Kidney epithelial cell (primary cell): ENCODE data around the gene VDR. TPM values are rescaled to one million over a fixed set of nuclear protein-coding genes. Genes with fewer than 3 reads are reported as not detected.

ENCODE experiments used
- DNase-seq: peaks from one replicate; pipeline ENCODE4 v3.0.0-alpha.2; 2010; ENCODE audit warnings: low read depth
- H3K27me3 ChIP-seq: 2 replicates; pipeline ENCODE4 v1.6.0; 2011; ENCODE audit warnings: low read length; ENCODE audit not compliant: control insufficient read depth, insufficient read depth
- H3K36me3 ChIP-seq: 2 replicates; pipeline ENCODE4 v1.5.1; 2011; ENCODE audit warnings: low read length; ENCODE audit not compliant: control insufficient read depth, insufficient read depth
- H3K4me3 ChIP-seq: 2 replicates; pipeline ENCODE4 v1.5.1; 2011; ENCODE audit warnings: low read depth, mild to moderate bottlenecking, control low read depth, low read length
- total RNA-seq: library from RNA; depleted of rRNA; stranded (reverse); fragments of >200 nt; gene quantifications from 2 replicates; pipeline ENCODE4 v1.2.3, GENCODE V29; 2015
- TF ChIP-seq, protein P1 (sequence below): IDR thresholded peaks from 2 replicates; pipeline ENCODE4 v1.5.1; 2011; ENCODE audit warnings: mild to moderate bottlenecking, moderate library complexity, low read length, control low read depth, inconsistent platforms; ENCODE audit not compliant: insufficient read depth, poor library complexity, severe bottlenecking

The VDR gene
- total RNA-seq, 1 donor from 2014 or later: 21.9 TPM

DNA sequence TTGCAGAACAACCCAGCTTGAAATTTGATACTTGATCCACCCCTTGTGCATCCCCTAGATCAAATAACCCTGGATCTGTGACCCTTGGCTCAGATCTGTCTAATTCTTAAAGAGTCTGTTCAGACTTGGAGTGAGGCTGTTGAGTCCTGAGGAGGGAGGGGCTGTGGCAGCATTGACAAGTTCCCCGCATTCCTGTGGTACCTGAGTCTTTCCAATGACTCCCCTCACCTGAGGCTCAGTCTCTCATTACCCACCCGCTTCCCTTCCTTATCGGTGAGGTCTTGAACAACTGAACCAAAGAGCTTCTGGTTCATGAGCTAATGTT, 69.0 kb downstream of the VDR start:
- Histone ChIP-seq H3K4me3 (no peak overlapping the region), H3K36me3 (no peaks in the 10 kb centered on the region), H3K27me3 (peaks cover 5% of the 10 kb centered on the region)
- TF ChIP-seq, protein P1, sequence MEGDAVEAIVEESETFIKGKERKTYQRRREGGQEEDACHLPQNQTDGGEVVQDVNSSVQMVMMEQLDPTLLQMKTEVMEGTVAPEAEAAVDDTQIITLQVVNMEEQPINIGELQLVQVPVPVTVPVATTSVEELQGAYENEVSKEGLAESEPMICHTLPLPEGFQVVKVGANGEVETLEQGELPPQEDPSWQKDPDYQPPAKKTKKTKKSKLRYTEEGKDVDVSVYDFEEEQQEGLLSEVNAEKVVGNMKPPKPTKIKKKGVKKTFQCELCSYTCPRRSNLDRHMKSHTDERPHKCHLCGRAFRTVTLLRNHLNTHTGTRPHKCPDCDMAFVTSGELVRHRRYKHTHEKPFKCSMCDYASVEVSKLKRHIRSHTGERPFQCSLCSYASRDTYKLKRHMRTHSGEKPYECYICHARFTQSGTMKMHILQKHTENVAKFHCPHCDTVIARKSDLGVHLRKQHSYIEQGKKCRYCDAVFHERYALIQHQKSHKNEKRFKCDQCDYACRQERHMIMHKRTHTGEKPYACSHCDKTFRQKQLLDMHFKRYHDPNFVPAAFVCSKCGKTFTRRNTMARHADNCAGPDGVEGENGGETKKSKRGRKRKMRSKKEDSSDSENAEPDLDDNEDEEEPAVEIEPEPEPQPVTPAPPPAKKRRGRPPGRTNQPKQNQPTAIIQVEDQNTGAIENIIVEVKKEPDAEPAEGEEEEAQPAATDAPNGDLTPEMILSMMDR: no peak
- no peak for DNase-seq

DNA sequence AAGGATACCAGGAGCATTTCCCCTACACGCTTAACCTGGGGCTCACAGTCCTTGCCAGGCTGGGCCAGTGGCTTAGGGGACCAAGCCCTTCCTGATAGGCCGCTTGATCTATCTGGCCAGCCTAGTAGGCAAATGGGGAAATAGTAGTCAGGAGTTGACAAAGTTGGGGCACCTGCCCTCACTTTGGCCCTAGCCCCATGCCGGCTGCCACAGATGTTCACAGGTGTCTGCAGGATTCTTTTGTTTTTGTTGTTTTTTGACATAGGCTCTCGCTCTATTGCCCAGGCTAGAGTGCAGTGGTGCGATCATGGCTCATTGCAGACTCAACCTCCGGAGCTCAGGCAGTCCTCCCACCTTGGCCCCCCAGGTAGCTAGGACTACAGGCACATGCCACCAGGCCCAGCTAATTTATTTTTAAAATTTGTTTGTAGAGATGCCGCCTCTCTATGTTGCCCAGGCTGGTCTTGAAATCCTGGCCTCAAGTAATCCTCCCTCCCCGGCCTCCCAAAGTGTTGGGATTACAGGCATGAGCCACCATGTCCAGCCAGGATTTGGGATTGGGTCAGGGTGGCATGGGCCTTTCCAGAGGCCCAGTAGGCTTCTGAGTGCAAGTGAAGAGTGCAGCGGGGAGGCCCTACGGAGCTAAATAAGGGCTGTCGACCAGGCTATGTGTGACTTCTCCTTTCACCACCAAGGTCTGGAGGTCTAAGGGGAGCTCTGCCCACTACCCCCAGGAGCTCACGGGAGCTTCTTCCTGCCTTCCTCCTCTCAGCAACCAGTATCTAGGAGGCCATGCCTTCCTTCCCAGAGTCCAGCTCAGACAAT, 69.6 kb downstream of the VDR start:
- H3K4me3 ChIP-seq: no peak overlapping the region
- H3K36me3 ChIP-seq: no peaks in the 10 kb centered on the region
- peaks cover 5% of the 10 kb centered on the region for H3K27me3 ChIP-seq
- DNase-seq: no peak
- TF ChIP-seq, protein P1: no peak

DNA sequence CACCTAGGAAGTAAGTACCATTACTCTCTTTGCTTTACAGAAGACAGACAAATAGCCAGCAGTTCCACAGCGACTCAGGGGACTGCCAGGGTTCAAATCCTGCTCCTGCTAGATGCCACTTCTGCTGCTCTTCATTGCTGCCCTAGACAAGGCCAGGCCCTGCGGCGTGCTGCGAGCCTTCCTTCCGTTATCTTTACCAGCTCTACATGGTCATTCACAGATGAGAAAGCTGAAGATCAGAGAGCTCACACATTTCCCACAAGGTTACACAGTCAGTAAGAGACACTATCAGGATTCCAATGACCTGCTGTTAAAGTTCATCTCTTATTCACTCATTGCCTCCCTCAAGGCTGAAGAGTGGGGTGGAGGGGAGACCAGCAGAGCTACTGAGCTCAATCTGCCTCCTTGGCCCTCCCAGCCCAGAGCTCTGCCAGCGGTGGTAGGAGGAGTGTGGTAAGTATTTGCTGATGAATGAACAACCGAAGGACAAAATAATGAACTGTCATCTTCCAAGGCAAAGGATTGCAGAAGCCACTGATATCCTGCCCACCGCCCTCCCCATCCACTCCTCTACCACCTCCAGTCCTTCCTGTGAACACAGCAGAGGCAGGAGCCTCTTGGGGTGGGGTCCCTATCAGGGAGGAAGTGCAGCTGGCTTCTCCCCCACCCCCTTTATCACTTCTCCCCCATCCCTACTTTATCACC, 70.4 kb downstream of the VDR start:
- H3K27me3 ChIP-seq: peaks cover 3% of the 10 kb centered on the region
- DNase-seq: no peak
- TF ChIP-seq, protein P1: no peak

DNA sequence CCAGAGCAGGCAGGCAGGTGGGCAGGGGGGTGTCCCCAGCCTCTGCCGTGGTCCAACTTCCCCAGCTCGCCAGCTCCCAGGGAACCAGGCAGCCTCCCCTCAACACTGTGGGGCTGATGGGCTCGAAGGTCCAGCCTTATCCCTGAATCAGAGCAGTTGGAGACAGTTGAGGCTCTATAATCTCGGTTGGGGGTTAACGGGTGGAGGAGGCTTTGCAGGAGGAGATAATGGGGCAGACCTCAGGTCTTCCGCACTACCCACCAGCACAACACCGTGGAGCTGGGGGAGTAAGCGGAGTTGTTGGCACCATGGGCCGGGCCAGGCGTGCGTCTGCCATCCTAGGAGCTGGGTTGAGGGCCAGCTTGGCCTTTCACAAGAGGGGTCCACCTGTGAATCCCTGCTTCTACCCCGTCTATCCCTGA, 71.2 kb downstream of the VDR start:
- DNase-seq: no peak
- Histone ChIP-seq H3K27me3 (no peaks in the 10 kb centered on the region), H3K36me3 (no peaks in the 10 kb centered on the region), H3K4me3 (no peak overlapping the region)
- TF ChIP-seq, protein P1: no peak

More for the DNA sequence above, 70.4 kb downstream of the VDR start:
- H3K36me3 ChIP-seq: no peaks in the 10 kb centered on the region
- H3K4me3 ChIP-seq: no peak overlapping the region

DNA sequence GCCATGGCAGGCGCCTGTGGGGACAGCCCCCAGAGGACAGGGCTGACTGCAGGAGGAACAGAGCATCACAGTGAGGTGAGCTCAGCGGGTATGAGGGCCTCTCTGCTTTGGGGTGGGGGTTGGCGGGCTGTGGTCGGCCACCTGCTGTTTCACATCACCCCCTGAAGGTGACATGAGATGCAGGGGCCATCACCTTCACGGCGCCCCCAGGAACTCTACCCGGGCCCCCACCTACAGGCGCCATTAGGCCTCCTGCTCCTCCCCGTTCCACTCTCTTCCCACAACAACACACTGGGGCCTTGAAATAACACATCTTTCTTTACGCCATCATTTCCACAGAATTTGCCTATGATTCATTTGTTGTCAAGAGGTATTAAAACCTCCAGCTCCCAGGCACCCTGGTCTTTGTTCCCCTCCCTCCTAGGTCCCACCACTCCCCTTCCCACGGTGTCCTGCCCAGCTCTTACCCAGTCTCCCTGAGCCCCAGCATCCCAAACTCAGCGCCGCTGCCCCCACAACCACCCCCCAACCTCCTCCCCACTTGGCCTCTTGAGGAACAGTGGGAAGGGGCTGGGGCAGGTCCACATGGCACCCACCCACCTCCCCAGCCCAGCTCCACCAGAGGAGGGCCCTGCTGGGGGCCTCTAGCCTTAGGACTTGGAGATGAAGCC, 72.4 kb downstream of the VDR start:
- TF ChIP-seq, protein P1: no peak
- Histone ChIP-seq H3K36me3 (no peaks in the 10 kb centered on the region), H3K27me3 (no peaks in the 10 kb centered on the region), H3K4me3 (no peak overlapping the region)
- DNase-seq: no peak
